Measurements from ENCODE around the gene BBLN.

Gene BBLN

DNA sequence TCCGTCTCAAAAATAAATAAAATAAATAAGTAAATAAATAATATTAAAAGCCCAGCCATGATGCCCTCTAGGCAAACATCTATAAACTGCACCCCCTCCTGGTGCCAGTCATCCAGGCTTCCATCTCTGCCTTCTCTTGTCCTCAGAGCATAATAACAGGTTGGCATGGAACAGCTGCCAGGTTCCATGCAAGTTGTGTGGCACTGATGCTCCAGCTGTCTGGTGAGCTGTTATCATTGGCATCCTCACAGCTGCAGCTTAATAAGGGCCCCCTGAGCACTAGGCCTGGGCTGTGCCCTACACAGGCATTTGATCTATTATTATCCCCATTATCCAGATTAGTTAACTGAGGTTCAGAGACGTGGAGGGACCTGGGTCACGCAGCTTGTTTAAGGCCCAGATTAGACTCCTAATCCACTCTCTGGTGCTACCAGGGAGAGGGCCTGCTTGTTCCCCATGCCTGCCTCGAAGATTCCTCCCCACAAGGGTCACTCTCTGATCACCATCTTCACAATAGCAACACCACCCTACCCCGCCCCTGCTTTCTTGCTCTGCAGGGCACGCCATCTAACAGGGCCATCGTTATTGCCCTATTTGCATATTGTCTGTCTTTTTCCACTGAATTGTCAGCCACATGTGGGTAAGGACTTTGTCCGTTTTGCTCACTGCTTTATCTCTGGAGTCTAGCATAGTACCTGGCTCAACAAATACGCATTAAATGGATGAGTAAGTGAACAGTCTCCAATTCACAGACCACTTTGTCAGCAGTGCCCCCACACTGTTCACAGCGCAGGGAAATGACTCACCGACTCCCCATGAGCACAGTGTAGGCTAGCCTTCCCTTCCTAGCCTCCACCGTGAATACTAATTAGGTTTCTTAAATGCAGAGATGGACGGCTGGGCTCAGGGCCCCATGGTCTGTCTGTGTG, 41.6 kb downstream of the BBLN start:
- TF ChIP-seq, protein P1, sequence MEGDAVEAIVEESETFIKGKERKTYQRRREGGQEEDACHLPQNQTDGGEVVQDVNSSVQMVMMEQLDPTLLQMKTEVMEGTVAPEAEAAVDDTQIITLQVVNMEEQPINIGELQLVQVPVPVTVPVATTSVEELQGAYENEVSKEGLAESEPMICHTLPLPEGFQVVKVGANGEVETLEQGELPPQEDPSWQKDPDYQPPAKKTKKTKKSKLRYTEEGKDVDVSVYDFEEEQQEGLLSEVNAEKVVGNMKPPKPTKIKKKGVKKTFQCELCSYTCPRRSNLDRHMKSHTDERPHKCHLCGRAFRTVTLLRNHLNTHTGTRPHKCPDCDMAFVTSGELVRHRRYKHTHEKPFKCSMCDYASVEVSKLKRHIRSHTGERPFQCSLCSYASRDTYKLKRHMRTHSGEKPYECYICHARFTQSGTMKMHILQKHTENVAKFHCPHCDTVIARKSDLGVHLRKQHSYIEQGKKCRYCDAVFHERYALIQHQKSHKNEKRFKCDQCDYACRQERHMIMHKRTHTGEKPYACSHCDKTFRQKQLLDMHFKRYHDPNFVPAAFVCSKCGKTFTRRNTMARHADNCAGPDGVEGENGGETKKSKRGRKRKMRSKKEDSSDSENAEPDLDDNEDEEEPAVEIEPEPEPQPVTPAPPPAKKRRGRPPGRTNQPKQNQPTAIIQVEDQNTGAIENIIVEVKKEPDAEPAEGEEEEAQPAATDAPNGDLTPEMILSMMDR (conservative IDR thresholded peaks at IDR 0.05; ENCODE audit: low read depth, low read length), result no peak
- no peak overlapping the region for H3K4me3 ChIP-seq (ENCODE audit: low read length)
- no peak for DNase-seq (ENCODE audit: low read depth)

DNA sequence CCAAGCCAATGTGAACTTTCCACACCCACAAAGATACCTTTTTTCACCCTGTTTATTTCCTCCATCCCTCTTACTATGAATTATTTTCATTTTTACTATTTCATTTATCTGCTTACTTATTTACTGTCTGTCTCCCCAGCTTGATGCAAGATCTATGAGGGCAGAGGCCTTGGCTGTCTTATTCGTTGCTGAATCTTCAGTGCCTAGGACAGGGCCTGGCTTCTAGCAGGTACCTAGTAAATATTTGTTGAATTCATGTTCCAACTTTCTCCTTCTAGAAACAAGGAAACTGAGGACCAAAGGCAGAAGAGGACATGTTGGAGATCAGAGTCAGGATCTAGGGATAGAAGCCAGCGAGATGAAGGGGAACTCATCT, 42.6 kb downstream of the BBLN start:
- no peak overlapping the region for H3K4me3 ChIP-seq (ENCODE audit: low read length)
- TF ChIP-seq, protein P1 (conservative IDR thresholded peaks at IDR 0.05; ENCODE audit: low read depth, low read length), result no peak
- no peak for DNase-seq (ENCODE audit: low read depth)

DNA sequence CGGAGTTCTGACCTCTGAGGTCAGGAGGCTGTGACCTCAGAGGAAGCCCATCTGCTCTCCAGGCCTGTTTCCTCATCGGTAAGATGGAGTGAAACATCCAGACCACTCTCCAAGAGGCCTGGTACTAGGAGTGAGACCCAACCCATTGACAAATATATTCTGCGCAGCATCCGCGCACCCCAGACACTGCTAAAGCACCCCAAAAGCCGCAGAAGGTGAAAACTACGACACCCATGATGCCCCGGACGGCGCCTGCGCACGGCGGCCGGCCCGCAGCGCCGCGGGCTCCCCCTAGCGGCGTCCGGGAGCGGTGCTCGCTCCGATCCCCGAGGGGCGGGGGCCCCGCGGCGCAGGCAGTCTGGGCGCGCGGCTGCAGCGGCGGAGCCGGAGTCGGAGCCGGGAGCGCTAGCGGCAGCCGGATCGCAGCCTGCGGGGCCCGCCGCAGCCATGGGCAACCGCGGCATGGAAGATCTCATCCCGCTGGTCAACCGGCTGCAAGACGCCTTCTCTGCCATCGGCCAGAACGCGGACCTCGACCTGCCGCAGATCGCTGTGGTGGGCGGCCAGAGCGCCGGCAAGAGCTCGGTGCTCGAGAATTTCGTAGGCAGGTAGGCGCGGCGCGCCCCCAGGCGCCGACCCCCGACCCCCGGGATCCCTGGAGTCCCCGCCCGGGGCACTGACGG, 43.1 kb downstream of the BBLN start, which contains the start of gene DNM1:
Gene DNM1 (plus strand): TSS at position 356 of the 683 bp plus-strand sequence. CDS start 92 bp downstream, at position 448.
- DNase-seq (ENCODE audit: low read depth), result no peak
- H3K4me3 ChIP-seq (ENCODE audit: low read length), result peak within 1 kb of the TSS; percentile 68
- TF ChIP-seq, protein P1 (conservative IDR thresholded peaks at IDR 0.05; ENCODE audit: low read depth, low read length), result peak; percentile 56

DNA sequence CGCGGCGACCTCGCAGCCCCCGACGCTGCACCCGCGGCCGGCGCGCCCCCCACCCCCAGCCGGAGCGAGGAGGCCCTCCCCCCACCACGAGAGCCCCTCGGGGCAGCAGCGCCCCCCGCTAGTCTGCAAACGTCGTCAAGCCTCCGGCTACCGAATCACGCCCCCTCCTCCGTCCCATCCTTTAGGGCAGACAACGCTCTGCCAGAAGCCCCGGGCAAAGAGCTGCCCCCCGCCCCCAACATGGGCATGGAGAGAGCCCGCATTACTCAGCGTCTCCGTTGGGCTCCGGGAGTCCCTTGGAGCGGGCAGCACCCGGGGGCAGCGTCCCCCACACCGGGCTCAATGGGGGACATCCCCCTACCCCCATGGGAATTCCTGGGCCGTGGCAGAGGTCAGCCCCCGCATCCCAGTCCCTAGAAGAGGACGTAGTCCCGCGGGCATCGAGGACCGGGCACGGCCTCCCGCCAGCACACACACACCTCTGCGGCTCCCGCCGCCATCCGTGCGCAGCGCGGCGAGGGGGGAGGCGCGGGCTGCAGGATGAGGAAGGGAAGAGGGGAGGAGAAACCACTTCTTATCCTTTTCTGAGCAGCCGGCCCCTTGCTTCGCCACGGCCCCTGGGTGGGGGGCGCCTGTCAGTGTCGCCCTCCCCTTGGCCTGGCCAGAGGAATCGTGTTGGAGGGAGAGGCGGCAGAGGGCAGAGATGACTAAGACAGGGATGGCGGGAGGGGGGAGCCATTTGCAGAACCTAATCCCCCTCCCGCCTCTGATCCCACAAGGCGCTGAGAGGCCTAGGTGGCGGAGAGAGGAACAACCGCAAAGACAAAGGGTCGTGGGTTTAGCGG, 43.9 kb downstream of the BBLN start:
- TF ChIP-seq, protein P1 (conservative IDR thresholded peaks at IDR 0.05; ENCODE audit: low read depth, low read length), result no peak
- H3K4me3 ChIP-seq (ENCODE audit: low read length), result peak overlapping the region; percentile 68
- no peak for DNase-seq (ENCODE audit: low read depth)

GRCh38 chr9:128204858-128205257, 44.8 kb downstream of the BBLN start:
- H3K4me3 ChIP-seq (ENCODE audit: low read length), result no peak overlapping the region
- TF ChIP-seq, protein P1 (conservative IDR thresholded peaks at IDR 0.05; ENCODE audit: low read depth, low read length), result no peak
- no peak for DNase-seq (ENCODE audit: low read depth)

DNA sequence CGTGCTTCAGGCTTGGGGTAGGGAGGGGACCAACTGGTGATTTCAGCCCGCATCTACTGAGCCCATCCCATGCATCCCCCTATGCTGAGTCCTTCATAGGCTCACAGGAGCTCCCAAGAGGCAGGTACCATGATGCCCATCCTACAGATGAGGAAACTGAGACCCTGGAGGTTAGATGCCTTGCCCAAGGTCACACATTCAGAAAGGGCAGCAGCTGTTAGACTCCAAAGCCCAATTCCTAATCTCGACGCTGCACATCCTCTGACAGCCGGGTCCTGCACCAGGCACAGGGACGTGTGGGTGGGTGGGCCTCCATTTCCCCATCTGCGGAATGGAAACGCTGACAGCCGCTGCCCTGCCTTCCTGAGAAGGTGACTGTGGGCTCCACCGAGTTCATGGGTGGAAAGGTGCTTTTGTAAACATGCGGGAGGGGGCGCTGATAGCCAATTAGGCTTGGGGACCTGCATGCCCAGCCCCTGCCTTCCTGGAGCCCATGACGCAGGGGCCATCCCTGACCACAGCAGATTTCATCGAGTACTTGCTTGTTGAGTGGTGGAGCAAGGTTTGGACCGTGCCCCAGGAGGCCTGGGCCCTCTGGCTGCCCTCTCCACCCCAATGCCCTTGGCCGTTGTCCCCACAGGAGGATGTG, 45.4 kb downstream of the BBLN start:
- no peak overlapping the region for H3K4me3 ChIP-seq (ENCODE audit: low read length)
- DNase-seq (ENCODE audit: low read depth), result no peak
- TF ChIP-seq, protein P1 (conservative IDR thresholded peaks at IDR 0.05; ENCODE audit: low read depth, low read length), result no peak
